ENCODE data around the gene HSPB1. TPM values are rescaled to one million over a fixed set of nuclear protein-coding genes. Genes with fewer than 3 reads are reported as not detected.

HSPB1 gene
- total and polyA plus RNA-seq, 2 of the 13 experiments (the other 11 are each of a cell fraction or from before 2014, with no cell fraction given) = 21.0 to 38.6 TPM

DNA sequence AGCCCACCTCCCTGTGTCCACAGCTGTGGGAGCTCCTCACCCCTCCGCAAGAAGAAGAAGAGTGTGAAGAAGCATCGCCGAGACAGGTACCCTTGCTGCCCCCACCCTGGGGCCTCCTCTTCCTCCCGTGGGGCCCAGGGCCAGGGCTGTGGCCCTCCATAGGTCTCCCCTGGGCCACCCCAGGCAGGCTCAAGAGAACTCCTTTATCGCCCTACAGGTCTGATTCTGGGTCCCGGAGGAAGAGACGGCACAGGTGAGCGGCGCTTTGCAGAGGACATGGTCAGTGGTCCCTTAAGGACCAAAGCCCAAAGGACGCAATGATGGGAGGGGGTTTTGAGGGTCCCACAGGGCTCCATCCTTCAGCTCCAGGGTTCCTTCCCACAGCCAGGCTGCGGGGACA lies 41.1 kb upstream of the HSPB1 start:
- BruUV-seq (replicated peaks) = no TSS peak
- intact Hi-C loops (cut with micrococcal nuclease; ENCODE audit: unreplicated experiment) = no loop called here
- FAIRE-seq = no peak

More for the DNA sequence above, 41.1 kb upstream of the HSPB1 start:
- Histone ChIP-seq H3K4me3 (replicated peaks in 1 of 3; ENCODE audit: insufficient read depth in 1 of 3, low read depth in 2 of 3, low read length in 3 of 3) (peak overlapping the region in 1 of 3 experiments; percentile 17; a peak in 1 of 6 replicates), H2AFZ (ENCODE audit: low read length) (no peak overlapping the region), H3K4me2 (ENCODE audit: low read depth, low read length) (peak overlapping the region; percentile 56), H3K9me3 (ENCODE audit: low read length) (no peaks in the 10 kb centered on the region), H3K79me2 (ENCODE audit: insufficient read depth, low read length) (no peaks in the 10 kb centered on the region), H3K27ac (ENCODE audit: extremely low read length, insufficient read depth, low read length) (no peak overlapping the region), H4K20me1 (ENCODE audit: insufficient read depth, low read length) (no peaks in the 10 kb centered on the region), H3K9ac (ENCODE audit: insufficient read depth, low read depth, low read length) (no peak overlapping the region), H3K36me3 (replicated peaks in 1 of 2; ENCODE audit: control insufficient read depth in 1 of 2, insufficient read depth in 2 of 2, low read length in 2 of 2) (no peaks in the 10 kb centered on the region), H3K4me1 (ENCODE audit: insufficient read depth, low read length) (peaks cover 44% of the 10 kb centered on the region), H3K27me3 (ENCODE audit: control insufficient read depth in 1 of 2, insufficient read depth in 2 of 2, low read length in 2 of 2) (no peaks in the 10 kb centered on the region; a peak in 1 of 5 replicates)
- ATAC-seq (no peak), DNase-seq (ENCODE audit: low spot score) (no peak)
- in situ Hi-C loops (cut with HindIII; ENCODE audit: extremely low pct_ligation_motif_present, low pct_unique_long_range_greater_than_20kb) = loop anchor here (5.0 kb wide), 2 partner anchors 34 to 84 kb away; no protein-coding TSS in a partner anchor
- POLR2A ChIA-PET = no interaction called here
- TF ChIP-seq KLF13 (CRISPR knock-in tag; IDR thresholded peaks at IDR 0.05) (no peak), ZNF780A (CRISPR knock-in tag; IDR thresholded peaks at IDR 0.05) (no peak), ZNF839 (CRISPR knock-in tag; IDR thresholded peaks at IDR 0.05; ENCODE audit: borderline replicate concordance) (no peak), ZNF891 (CRISPR knock-in tag; IDR thresholded peaks at IDR 0.05) (no peak), ZNF772 (CRISPR knock-in tag; IDR thresholded peaks at IDR 0.05) (no peak), CCDC6 (CRISPR knock-in tag; IDR thresholded peaks at IDR 0.05) (no peak), NR1H2 (CRISPR knock-in tag; IDR thresholded peaks at IDR 0.05; ENCODE audit: borderline replicate concordance, low read depth) (no peak), PLRG1 (conservative IDR thresholded peaks at IDR 0.05) (no peak), ZEB1 (IDR thresholded peaks at IDR 0.05; ENCODE audit: insufficient replicate concordance, low read depth) (no peak), ZNF703 (CRISPR knock-in tag; IDR thresholded peaks at IDR 0.05; ENCODE audit: borderline replicate concordance) (no peak), ZNF546 (CRISPR knock-in tag; conservative IDR thresholded peaks at IDR 0.05) (no peak), NCOA2 (CRISPR knock-in tag; IDR thresholded peaks at IDR 0.05) (no peak), PITX1 (CRISPR knock-in tag; IDR thresholded peaks at IDR 0.05) (no peak), KAT2B (IDR thresholded peaks at IDR 0.05; ENCODE audit: borderline replicate concordance, low read depth, low read length) (no peak), POLR2G (IDR thresholded peaks at IDR 0.05; ENCODE audit: low read depth, low read length) (no peak), EP300 (IDR thresholded peaks at IDR 0.05; ENCODE audit: low read depth in 2 of 2, low read length in 2 of 2) (no peak), EP300 (CRISPR knock-in tag; IDR thresholded peaks at IDR 0.05; ENCODE audit: borderline replicate concordance) (no peak)
- TF ChIP-seq, protein P1, sequence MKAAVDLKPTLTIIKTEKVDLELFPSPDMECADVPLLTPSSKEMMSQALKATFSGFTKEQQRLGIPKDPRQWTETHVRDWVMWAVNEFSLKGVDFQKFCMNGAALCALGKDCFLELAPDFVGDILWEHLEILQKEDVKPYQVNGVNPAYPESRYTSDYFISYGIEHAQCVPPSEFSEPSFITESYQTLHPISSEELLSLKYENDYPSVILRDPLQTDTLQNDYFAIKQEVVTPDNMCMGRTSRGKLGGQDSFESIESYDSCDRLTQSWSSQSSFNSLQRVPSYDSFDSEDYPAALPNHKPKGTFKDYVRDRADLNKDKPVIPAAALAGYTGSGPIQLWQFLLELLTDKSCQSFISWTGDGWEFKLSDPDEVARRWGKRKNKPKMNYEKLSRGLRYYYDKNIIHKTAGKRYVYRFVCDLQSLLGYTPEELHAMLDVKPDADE (CRISPR knock-in tag; IDR thresholded peaks at IDR 0.05) = no peak
- TF ChIP-seq, protein P2, sequence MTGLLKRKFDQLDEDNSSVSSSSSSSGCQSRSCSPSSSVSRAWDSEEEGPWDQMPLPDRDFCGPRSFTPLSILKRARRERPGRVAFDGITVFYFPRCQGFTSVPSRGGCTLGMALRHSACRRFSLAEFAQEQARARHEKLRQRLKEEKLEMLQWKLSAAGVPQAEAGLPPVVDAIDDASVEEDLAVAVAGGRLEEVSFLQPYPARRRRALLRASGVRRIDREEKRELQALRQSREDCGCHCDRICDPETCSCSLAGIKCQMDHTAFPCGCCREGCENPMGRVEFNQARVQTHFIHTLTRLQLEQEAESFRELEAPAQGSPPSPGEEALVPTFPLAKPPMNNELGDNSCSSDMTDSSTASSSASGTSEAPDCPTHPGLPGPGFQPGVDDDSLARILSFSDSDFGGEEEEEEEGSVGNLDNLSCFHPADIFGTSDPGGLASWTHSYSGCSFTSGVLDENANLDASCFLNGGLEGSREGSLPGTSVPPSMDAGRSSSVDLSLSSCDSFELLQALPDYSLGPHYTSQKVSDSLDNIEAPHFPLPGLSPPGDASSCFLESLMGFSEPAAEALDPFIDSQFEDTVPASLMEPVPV (CRISPR knock-in tag; IDR thresholded peaks at IDR 0.05) = no peak
- TF ChIP-seq, protein P3, sequence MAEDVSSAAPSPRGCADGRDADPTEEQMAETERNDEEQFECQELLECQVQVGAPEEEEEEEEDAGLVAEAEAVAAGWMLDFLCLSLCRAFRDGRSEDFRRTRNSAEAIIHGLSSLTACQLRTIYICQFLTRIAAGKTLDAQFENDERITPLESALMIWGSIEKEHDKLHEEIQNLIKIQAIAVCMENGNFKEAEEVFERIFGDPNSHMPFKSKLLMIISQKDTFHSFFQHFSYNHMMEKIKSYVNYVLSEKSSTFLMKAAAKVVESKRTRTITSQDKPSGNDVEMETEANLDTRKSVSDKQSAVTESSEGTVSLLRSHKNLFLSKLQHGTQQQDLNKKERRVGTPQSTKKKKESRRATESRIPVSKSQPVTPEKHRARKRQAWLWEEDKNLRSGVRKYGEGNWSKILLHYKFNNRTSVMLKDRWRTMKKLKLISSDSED (CRISPR knock-in tag; IDR thresholded peaks at IDR 0.05) = no peak
- CTCF ChIA-PET (ENCODE audit: low intra/inter-chr PET ratio, low total read pairs) = interaction anchor here (5.3 kb wide), 1 partner anchor 83 kb away, joined by 63 read pairs; no protein-coding TSS in a partner anchor
- 56% methylated on average over 3 of the region's 11 CpGs for WGBS (ENCODE audit: low lambda C conversion rate)

Data from HepG2 (cell line).